GM23338 (cell line): ENCODE data around the gene MSMB. TPM values are rescaled to one million over a fixed set of nuclear protein-coding genes. Genes with fewer than 3 reads are reported as not detected.
A peak's percentile ranks its signal among the peaks of the same experiment; 100 is the strongest.

Experiments
- ATAC-seq: fragments of 200-7000 bp; cut with Tn5 transposase; 3 replicates; pipeline ENCODE4 v1.9.1; 2020
- DNase-seq: peaks from one replicate; pipeline ENCODE4 v3.0.0-alpha.2; 2015; ENCODE audit warnings: low spot score
- H2AFZ ChIP-seq: fragments of 200-600 bp; sonication (generic); 2 replicates; pipeline ENCODE4 v1.8.0; 2016; ENCODE audit warnings: antibody characterized with exemption, mild to moderate bottlenecking, moderate library complexity
- H3F3A ChIP-seq: fragments of 200-600 bp; sonication (generic); replicated peaks from 2 replicates; pipeline ENCODE4 v1.8.0; 2017; ENCODE audit warnings: antibody characterized with exemption, mixed run types, low read depth
- H3K27ac ChIP-seq: fragments of 200-600 bp; sonication (generic); 2 replicates; pipeline ENCODE4 v1.6.1; 2016; ENCODE audit warnings: low read depth
- H3K27me3 ChIP-seq: fragments of 200-600 bp; sonication (generic); 2 replicates; pipeline ENCODE4 v1.8.0; 2016; ENCODE audit warnings: mild to moderate bottlenecking, mixed run types, moderate library complexity; ENCODE audit not compliant: insufficient read depth
- H3K36me3 ChIP-seq: fragments of 200-600 bp; sonication (generic); 2 replicates; pipeline ENCODE4 v1.8.0; 2016; ENCODE audit warnings: mild to moderate bottlenecking; ENCODE audit not compliant: insufficient read depth
- H3K4me1 ChIP-seq: fragments of 200-600 bp; sonication (generic); 2 replicates; pipeline ENCODE4 v1.8.0; 2016; ENCODE audit warnings: mild to moderate bottlenecking, moderate library complexity; ENCODE audit not compliant: insufficient read depth
- H3K4me2 ChIP-seq: fragments of 200-600 bp; sonication (generic); 2 replicates; pipeline ENCODE4 v1.7.1; 2017; ENCODE audit warnings: mixed run types
- H3K4me3 ChIP-seq: fragments of 200-600 bp; sonication (generic); 2 replicates; pipeline ENCODE4 v1.6.1; 2016; ENCODE audit warnings: mixed run types
- H3K79me2 ChIP-seq: fragments of 200-600 bp; sonication (generic); replicated peaks from 2 replicates; pipeline ENCODE4 v1.8.0; 2017; ENCODE audit warnings: mild to moderate bottlenecking; ENCODE audit not compliant: insufficient read depth
- H3K9me2 ChIP-seq: fragments of 200-600 bp; sonication (generic); 2 replicates; pipeline ENCODE4 v1.8.0; 2017; ENCODE audit not compliant: insufficient read depth
- H4K20me1 ChIP-seq: fragments of 200-600 bp; sonication (generic); replicated peaks from 2 replicates; pipeline ENCODE4 v1.8.0; 2017; ENCODE audit warnings: mild to moderate bottlenecking; ENCODE audit not compliant: insufficient read depth
- H3K27ac Mint-ChIP-seq: 2 replicates; pipeline ENCODE4 v1.8.0; 2020; ENCODE audit warnings: inconsistent platforms, mild to moderate bottlenecking, moderate library complexity, mixed read lengths
- H3K27me3 Mint-ChIP-seq: 3 replicates; pipeline ENCODE4 v1.8.0; 2022; ENCODE audit warnings: low read depth, mild to moderate bottlenecking, moderate library complexity, mixed read lengths, inconsistent platforms; ENCODE audit not compliant: insufficient read depth, poor library complexity
- H3K36me3 Mint-ChIP-seq: 3 replicates; pipeline ENCODE4 v1.8.0; 2021; ENCODE audit warnings: low read depth, mild to moderate bottlenecking, inconsistent platforms, moderate library complexity, mixed read lengths
- H3K4me1 Mint-ChIP-seq: 3 replicates; pipeline ENCODE4 v1.8.0; 2020; ENCODE audit warnings: mild to moderate bottlenecking, inconsistent platforms, mixed read lengths
- H3K4me3 Mint-ChIP-seq: 3 replicates; pipeline ENCODE4 v1.8.0; 2021; ENCODE audit warnings: moderate library complexity, mild to moderate bottlenecking, inconsistent platforms, mixed read lengths
- H3K9me3 Mint-ChIP-seq: 3 replicates; pipeline ENCODE4 v1.8.0; 2020; ENCODE audit warnings: moderate library complexity, mild to moderate bottlenecking, inconsistent platforms, mixed read lengths
- CTCF ChIP-seq, 2 experiments: fragments of 200-600 bp in 1 of 2; sonication (generic) in 1 of 2; conservative IDR thresholded peaks; 2 replicates each; pipeline versions ENCODE4 v1.5.1 to v1.6.1; 2016 to 2017; ENCODE audit warnings: antibody characterized with exemption in 2 of 2, low read depth in 2 of 2, mild to moderate bottlenecking in 2 of 2, moderate library complexity in 1 of 2
- ETS1 ChIP-seq: IDR thresholded peaks from 2 replicates; pipeline ENCODE4 v1.6.1; 2016; ENCODE audit warnings: antibody characterized with exemption
- EZH2 ChIP-seq: fragments of 200-600 bp; sonication (generic); IDR thresholded peaks from one replicate; pipeline ENCODE4 v1.8.0; 2017; ENCODE audit warnings: antibody characterized with exemption, mild to moderate bottlenecking, low read depth; ENCODE audit not compliant: unreplicated experiment
- EZH2phosphoT487 ChIP-seq: fragments of 200-600 bp; sonication (generic); IDR thresholded peaks from one replicate; pipeline ENCODE4 v1.8.1; 2018; ENCODE audit warnings: antibody characterized with exemption; ENCODE audit not compliant: unreplicated experiment
- NANOG ChIP-seq: IDR thresholded peaks from 2 replicates; pipeline ENCODE4 v1.6.1; 2016; ENCODE audit warnings: antibody characterized with exemption, borderline replicate concordance
- POLR2AphosphoS5 ChIP-seq: IDR thresholded peaks from 2 replicates; pipeline ENCODE4 v1.6.1; 2016; ENCODE audit warnings: antibody characterized with exemption, low read depth
- STAT1 ChIP-seq: IDR thresholded peaks from one replicate; pipeline ENCODE4 v1.6.1; 2016; ENCODE audit warnings: antibody characterized with exemption; ENCODE audit not compliant: unreplicated experiment
- ZNF114 ChIP-seq: fragments of 250-450 bp; sonication (Bioruptor Pico); IDR thresholded peaks from 2 replicates; pipeline ENCODE4 v1.5.0; 2020; ENCODE audit warnings: mild to moderate bottlenecking, moderate library complexity
- ZNF331 ChIP-seq: fragments of 250-450 bp; sonication (Bioruptor Pico); IDR thresholded peaks from 2 replicates; pipeline ENCODE4 v1.5.0; 2020; ENCODE audit warnings: low read depth, mild to moderate bottlenecking, moderate library complexity
- ZNF462 ChIP-seq: fragments of 250-450 bp; sonication (Bioruptor Pico); IDR thresholded peaks from 2 replicates; pipeline ENCODE4 v1.5.0; 2020; ENCODE audit warnings: mild to moderate bottlenecking, moderate library complexity
- polyA plus RNA-seq: library from polyadenylated mRNA; unstranded; fragments of >200 nt; fragmentation: Nextera tagmentation; extraction: Ambion mirVana; gene quantifications from 2 replicates; pipeline ENCODE4 v1.2.1, GENCODE V29; 2016
- total RNA-seq: library from RNA; depleted of rRNA; stranded (reverse); fragments of >200 nt; shearing (Covaris generic); gene quantifications from 2 replicates; pipeline ENCODE4 v1.2.3, GENCODE V29; 2014

The MSMB gene
- total and polyA plus RNA-seq, 2 experiments from 2014 or later: not detected

GRCh38 chr10:46031648-46032532 is 14.2 kb downstream of the MSMB start:
- Histone ChIP-seq H3K79me2 (peaks cover 27% of the 10 kb centered on the region), H3F3A (no peaks in the 10 kb centered on the region), H3K27me3 (no peaks in the 10 kb centered on the region), H3K4me1 (peaks cover 10% of the 10 kb centered on the region), H3K36me3 (no peaks in the 10 kb centered on the region), H4K20me1 (peaks cover 9% of the 10 kb centered on the region; the same call in 1 of the 2 replicates), H2AFZ (peak overlapping the region; percentile 93), H3K9me2 (no peaks in the 10 kb centered on the region), H3K4me2 (no peak overlapping the region), H3K27ac (no peak overlapping the region), H3K4me3 (no peak overlapping the region)
- peaks cover 18% of the 10 kb centered on the region for H3K4me1 Mint-ChIP-seq
- peaks cover 8% of the 10 kb centered on the region for H3K27me3 Mint-ChIP-seq
- H3K9me3 Mint-ChIP-seq: no peaks in the 10 kb centered on the region
- no peak for ATAC-seq
- no peak overlapping the region for H3K27ac Mint-ChIP-seq
- no peak overlapping the region; the same call in 2 of the 3 replicates for H3K4me3 Mint-ChIP-seq
- DNase-seq: no peak
- no peak for TF ChIP-seq EZH2
- TF ChIP-seq ETS1: no peak
- TF ChIP-seq STAT1: no peak
- TF ChIP-seq EZH2phosphoT487: no peak
- no peak for TF ChIP-seq ZNF114
- H3K36me3 Mint-ChIP-seq: no peaks in the 10 kb centered on the region; the same call in 2 of the 3 replicates

- ATAC-seq (peak; percentile 97), DNase-seq (peak; percentile 99)
- H3K4me2 ChIP-seq: peak within 1 kb of the TSS; percentile 98
- no peak within 1 kb of the TSS for H3K27ac ChIP-seq
- peak within 1 kb of the TSS; percentile 92 for H3K4me3 ChIP-seq
- H3K79me2 ChIP-seq: peaks cover 42% of the 10 kb centered on the region
- no peaks in the 10 kb centered on the region for H3K27me3 ChIP-seq
- peak within 1 kb of the TSS; percentile 85 for H3K4me3 Mint-ChIP-seq
- H3K9me3 Mint-ChIP-seq: no peaks in the 10 kb centered on the region
- H3K27me3 Mint-ChIP-seq: peaks cover 8% of the 10 kb centered on the region
- peaks cover 18% of the 10 kb centered on the region for H3K4me1 Mint-ChIP-seq
- H3F3A ChIP-seq: no peaks in the 10 kb centered on the region
- H3K36me3 ChIP-seq: no peaks in the 10 kb centered on the region
- peaks cover 21% of the 10 kb centered on the region for H4K20me1 ChIP-seq
- H3K4me1 ChIP-seq: peaks cover 10% of the 10 kb centered on the region
- H2AFZ ChIP-seq: peak within 1 kb of the TSS; percentile 93
- H3K27ac Mint-ChIP-seq: peak within 1 kb of the TSS; percentile 84
- H3K9me2 ChIP-seq: no peaks in the 10 kb centered on the region
- H3K36me3 Mint-ChIP-seq: no peaks in the 10 kb centered on the region; the same call in 2 of the 3 replicates
- TF ChIP-seq ZNF462 (CRISPR knock-in tag) (no peak), EZH2 (no peak), ZNF114 (no peak), CTCF (conservative IDR thresholded peaks at IDR 0.05; ENCODE audit: low read depth in 2 of 2) (peak; percentile 64 to 67), POLR2AphosphoS5 (peak; percentile 78), ZNF331 (no peak), NANOG (no peak)
Observed at GRCh38 chr10:46030091-46030937, 15.8 kb downstream of the MSMB start, which contains the start of gene NCOA4. Gene NCOA4 (minus strand): TSS chr10:46030623. CDS start chr10:46016680, 13,943 bp downstream.
